Inflammatory macrophage treated with lipopolysaccharide for 1 hour (primary cell): ENCODE results near the gene DCC.

ENCODE experiments used
- DNase-seq, 2 donors: peaks; one replicate each; pipeline ENCODE4 v3.0.0-alpha.2; 2020 to 2022

The DCC gene, protein sequence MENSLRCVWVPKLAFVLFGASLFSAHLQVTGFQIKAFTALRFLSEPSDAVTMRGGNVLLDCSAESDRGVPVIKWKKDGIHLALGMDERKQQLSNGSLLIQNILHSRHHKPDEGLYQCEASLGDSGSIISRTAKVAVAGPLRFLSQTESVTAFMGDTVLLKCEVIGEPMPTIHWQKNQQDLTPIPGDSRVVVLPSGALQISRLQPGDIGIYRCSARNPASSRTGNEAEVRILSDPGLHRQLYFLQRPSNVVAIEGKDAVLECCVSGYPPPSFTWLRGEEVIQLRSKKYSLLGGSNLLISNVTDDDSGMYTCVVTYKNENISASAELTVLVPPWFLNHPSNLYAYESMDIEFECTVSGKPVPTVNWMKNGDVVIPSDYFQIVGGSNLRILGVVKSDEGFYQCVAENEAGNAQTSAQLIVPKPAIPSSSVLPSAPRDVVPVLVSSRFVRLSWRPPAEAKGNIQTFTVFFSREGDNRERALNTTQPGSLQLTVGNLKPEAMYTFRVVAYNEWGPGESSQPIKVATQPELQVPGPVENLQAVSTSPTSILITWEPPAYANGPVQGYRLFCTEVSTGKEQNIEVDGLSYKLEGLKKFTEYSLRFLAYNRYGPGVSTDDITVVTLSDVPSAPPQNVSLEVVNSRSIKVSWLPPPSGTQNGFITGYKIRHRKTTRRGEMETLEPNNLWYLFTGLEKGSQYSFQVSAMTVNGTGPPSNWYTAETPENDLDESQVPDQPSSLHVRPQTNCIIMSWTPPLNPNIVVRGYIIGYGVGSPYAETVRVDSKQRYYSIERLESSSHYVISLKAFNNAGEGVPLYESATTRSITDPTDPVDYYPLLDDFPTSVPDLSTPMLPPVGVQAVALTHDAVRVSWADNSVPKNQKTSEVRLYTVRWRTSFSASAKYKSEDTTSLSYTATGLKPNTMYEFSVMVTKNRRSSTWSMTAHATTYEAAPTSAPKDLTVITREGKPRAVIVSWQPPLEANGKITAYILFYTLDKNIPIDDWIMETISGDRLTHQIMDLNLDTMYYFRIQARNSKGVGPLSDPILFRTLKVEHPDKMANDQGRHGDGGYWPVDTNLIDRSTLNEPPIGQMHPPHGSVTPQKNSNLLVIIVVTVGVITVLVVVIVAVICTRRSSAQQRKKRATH (N-terminal part only)

DNA sequence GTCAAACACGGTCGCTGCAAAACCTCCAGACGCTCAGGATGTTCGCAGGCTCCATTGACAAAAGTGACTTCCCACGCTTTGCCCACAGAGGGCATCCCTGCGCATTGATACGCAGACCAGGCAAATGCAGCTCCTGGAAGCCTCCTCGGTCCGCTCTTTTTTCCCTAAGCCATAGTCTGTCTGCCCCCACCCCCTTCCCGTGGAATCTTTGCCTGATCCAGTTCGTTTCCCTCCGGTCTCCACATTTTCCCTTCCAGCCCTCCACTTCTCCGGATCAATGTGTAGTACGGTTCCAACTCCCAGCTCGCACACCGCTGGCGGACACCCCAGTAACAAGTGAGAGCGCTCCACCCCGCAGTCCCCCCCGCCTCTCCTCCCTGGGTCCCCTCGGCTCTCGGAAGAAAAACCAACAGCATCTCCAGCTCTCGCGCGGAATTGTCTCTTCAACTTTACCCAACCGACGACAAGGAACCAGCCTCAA, at the start of gene DCC:
TSS of gene DCC (plus strand) at position 307 of the 481 bp plus-strand sequence. CDS start 591 bp downstream, outside the sequence.
- DNase-seq = no peak

- DNase-seq = no peak
Observed at GRCh38 chr18:52310651-52311050, 29.3 kb upstream of the DCC start.

DNA sequence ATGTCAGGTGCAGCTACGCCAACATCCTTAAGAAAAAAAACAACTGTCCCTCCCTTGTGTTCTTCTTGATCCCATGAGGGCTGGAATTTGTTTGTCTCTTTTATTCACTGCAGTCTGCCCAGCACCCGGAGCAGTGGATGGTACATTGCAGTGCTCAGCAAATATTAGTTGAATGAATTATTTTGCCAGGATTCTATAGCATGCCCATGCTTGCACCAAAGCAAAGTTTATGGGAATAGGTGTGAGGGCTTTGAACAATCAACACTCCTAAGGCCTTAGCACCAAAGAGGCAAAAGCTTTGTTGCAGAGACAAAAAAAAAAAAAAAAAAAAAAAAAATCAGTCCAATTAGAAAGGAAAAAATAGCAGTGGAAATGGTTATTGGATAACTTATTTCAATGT, 28.7 kb upstream of the DCC start:
- DNase-seq = no peak

- no peak for DNase-seq
Observed at GRCh38 chr18:52312346-52312745, 27.7 kb upstream of the DCC start.

- no peak for DNase-seq
Observed at GRCh38 chr18:52313213-52313612, 26.8 kb upstream of the DCC start.

- DNase-seq = no peak
Observed at GRCh38 chr18:52319424-52319983, 20.5 kb upstream of the DCC start.

- DNase-seq = no peak
Observed at GRCh38 chr18:52322307-52322706, 17.7 kb upstream of the DCC start.

DNA sequence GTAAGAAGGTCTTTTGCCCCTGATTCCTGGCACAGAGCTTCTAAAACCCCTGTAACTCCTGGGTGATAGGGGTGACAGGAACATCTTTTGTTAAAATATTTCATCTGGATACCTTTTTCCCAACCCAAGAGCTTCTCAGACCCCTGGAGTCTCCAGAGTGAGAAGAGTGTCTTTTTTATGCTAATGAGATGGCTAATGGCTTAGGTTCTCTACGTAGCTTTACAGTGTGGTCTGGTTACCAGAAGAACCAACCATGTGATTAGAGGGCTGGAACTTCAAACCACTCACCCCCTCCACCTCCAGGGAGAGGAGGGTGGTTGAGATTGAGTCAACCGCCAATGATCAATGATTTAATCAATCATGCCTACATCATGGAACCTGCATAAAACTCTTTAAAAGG, 16.2 kb upstream of the DCC start:
- no peak for DNase-seq

DNA sequence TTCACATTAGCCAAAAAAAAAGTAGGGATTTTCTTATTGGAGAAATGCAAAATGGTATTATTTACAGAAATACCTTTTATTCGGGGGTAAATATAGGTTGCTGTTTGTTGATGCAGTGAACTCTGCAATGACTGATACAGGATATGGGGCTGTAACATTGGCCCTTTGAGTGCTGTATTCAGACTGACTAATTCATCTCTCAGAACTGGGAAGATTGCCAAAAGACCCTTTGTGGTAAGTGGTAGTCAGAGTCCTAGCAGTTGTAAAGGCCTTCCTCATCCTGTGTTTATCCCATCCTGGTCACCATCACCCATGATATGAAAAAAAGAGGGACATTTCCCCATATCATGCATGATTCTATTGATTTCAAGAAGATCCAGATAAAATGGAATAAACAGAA, 14.0 kb upstream of the DCC start:
- no peak for DNase-seq

- no peak for DNase-seq
Observed at GRCh38 chr18:52333860-52334259, 6.1 kb upstream of the DCC start.

DNA sequence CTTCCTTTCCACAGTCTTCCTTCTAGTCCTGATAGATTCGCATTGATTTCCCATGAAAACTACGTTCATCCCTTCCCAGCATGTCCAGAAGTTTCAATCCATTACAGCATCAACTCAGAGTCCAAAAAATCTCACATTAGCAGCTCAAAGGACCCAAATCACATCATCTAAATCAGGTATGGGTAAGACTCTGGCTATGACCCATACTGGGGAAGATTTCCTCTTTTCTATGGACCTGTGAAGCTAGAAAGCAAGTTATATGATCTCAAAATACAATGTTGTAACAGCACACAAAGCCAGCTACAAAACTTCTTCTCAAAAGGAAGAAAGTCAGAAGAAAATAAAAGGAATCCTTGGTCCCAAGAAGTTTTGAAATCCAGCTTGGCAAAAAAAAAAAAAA, 5.7 kb upstream of the DCC start:
- no peak for DNase-seq

DNA sequence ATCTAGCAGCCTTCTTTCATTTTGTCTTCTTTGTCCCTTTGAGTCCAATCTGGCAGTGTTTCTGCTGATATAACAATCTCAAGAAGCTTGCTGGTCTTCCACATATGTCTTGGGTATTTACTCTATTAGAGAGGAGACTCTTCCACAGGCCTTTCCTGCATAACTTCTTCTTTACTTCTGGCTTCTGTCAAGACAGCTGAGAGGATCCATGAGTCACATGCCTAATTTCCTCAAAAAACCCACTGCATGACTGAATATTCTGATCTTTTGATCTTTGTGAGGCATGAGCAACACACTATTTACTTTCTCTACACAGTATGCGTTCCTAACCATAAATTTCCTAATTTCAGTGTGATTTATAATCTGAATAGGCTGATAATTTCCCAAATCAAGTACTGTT, 5.1 kb upstream of the DCC start:
- DNase-seq = no peak

GRCh38 chr18:52337276-52337675, 2.7 kb upstream of the DCC start:
- DNase-seq = no peak

- DNase-seq = no peak
Observed at GRCh38 chr18:52340406-52341102, 557 bp downstream of the DCC start.

- no peak for DNase-seq
Observed at GRCh38 chr18:52341103-52341432, 1.1 kb downstream of the DCC start.

DNA sequence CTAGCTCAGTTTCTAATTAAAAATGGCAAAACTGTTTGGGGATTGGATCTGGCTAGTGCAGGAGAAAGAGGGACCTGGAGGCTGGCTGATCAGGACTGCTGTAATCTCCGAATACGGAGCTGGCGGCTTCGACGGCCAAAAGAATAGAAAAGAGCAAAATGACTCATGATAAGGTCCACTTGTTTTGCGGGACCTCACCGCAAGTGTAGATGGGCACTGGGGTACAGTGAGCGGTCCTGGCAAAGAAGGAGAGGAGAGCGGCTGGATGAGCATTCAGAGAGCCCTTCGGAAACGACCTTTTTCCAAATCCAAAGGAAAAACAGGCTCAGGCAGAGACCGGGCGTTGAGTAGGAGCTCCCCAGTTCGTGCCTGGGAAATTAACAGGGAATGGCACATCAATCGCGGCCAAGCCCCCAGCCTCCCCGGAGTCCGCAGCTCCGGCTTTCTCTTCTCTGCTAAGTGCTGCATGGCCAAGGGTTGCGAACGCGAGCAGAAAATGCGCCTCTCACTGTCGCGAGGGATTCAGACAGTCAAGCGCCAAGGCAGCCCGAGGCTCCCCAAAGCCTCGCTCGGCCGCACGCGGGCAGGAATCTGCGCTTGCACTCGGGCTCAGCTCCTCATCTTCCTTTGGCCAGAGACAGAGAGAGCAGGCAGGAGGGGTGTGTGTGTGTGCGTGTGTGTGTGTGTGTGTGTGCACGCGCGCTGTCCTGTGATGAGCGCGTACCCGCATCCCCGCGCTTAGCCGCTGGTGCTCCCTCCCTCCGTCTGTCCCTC, 1.8 kb downstream of the DCC start:
- DNase-seq = no peak

DNA sequence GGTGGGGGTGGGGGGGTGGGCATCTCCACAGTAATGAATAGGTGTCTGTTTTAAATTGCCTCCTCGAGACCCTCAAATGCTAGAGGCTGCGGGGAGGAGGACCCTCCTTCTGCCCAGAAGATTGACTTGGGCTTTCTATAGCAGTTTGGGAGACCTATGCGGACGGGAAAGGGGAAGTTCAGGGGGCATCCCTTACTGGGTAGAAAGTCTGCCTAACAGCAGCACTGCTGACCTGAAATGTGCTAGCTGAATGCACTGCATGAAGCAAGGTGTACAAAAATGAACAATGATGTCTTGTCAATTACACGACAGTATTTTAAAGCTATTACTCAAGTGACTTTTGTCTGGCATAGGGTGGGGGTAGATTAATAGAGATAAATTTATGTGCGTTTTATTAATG, 2.5 kb downstream of the DCC start:
- no peak for DNase-seq

DNA sequence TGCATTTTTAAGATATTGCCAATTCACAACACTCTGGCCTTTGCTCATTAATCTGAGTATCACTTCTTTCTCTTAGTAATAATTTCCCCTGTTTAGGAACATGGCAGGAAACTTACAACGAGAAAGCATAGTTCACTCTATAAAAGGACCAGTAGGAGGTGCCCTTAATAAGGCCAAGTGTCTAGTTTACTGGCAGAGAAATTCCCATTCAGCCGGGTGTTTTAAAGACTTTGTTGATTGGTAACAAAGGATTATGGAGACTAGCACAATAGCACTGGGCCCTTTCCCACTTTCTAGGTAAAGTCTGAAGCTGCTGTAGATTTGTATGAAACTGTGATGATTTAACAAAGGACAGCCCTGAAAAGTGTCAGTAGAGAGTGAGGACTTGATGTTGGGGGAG, 3.1 kb downstream of the DCC start:
- DNase-seq = no peak

DNA sequence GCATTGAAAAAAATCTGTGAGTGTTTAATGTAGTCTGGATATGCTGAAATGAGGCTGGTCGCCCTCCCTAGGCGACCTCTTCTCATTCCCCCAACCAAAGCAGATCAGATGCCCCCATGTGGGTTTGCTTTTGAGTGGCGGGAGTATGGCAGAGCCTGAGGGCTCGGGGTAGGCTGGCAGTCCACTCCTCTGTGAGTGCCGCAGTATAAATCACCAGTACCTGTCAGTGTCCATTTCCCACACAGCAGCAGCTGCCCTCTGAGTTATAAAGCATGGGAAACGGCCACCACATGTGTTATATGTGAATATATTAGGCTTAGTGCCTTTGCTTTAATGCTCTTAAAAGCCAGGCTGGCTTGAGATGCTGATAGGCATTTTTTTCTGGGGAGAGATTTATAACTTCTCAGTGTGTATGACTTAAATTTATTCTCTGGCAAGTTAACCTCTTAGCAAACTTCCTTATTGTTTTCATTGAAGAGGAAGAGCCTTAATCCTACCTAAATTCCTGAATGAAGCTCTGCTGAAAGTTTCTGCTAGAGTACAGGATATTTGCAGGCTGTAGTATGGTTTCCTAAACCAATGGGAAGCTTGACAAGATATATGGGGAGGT, 3.8 kb downstream of the DCC start:
- no peak for DNase-seq

DNA sequence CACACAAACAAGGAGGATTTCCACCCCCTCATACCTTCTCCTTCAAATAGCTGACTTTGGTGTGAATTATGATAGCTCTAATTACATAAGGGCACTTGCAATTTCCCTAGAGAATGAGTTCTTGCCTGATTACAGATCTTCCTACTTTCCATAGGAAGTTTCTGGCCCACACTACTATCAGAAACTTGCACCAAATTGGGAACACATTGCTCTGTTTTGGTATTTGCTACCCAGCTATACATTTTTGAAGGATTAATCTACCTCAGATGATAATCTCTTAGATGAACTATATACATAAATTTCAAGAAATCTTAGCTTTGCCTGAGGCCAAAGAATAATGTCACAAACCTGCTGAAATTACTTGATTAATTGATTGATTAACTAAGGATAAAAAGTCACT, 4.9 kb downstream of the DCC start:
- no peak for DNase-seq

GRCh38 chr18:52345428-52345827, 5.4 kb downstream of the DCC start:
- no peak for DNase-seq
